HG03139 (cell line): Measurements from ENCODE around the gene NOX3.
"Not testable (repeated sequence)": the region's sequence is repeated elsewhere in the genome, so short reads cannot be mapped to it uniquely, and the experiment has no call there.

Experiments
- ATAC-seq: cut with Tn5 transposase; IDR thresholded peaks from one replicate; pipeline ENCODE4 v1.9.1; 2021; ENCODE audit not compliant: unreplicated experiment

NOX3 gene

DNA sequence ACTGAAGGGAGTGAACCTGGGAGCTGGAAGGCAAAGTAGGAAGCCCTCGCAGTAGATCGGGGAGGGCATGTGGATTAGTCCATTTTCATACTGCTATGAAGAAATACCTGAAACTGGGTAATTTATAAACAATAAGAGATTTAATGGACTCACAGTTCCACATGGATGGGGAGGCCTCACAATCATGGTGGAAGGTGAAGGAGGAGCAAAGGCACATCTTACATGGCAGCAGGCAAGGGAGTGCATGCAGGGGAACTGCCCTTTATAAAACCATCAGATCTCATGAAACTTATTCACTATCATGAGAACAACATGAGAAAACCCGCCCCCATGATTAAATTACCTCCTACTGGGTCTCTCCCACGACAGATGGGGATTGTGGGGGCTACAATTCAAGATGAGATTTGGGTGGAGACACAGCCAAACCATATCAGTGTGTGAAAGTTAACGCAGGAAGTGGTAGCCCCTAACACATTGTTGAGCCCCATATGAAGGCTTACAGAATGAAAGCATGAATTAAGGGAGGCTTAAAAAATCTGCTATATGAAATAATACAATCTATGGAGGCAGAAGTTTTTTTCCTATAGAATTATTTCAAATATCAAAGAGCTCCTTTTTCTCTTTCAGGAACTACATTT, 15.5 kb upstream of the NOX3 start:
- not testable (repeated sequence) for ATAC-seq

DNA sequence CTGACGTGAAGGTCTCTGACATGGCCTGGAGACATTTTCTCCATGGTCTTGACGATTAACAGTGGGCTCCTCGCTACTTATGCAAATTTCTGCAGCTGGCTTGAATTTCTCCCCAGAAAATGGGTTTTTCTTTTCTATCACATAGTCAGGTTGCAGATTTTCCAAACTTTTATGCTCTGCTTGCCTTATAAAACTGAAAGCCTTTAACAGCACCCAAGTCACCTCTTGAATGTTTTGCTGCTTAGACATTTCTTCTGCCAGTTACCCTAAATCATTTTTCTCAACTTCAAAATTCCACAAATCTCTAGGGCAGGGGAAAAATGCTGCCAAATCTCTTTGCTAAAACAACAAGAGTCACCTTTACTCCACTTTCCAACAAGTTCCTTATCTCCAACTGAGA, 12.9 kb upstream of the NOX3 start:
- ATAC-seq, result not testable (repeated sequence)

DNA sequence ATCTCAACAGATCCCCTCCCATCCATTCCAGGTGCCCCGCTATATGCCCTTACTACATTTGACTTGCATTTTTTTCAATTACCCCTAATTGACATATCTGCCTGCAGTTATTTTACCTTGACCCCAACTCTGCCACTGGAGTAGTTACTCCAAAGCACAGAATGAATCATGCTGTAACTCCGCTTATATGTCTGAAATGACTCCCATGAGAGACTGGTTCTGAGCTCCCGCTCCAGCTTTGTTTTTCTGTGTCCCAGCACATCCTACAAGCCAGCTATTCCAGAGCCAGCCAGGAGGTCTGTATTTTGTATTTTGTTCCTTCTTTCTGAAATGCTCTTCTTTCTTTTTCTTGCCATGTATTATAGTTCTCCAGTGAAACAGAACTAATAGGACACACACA, 10.9 kb upstream of the NOX3 start:
- ATAC-seq, result no peak

DNA sequence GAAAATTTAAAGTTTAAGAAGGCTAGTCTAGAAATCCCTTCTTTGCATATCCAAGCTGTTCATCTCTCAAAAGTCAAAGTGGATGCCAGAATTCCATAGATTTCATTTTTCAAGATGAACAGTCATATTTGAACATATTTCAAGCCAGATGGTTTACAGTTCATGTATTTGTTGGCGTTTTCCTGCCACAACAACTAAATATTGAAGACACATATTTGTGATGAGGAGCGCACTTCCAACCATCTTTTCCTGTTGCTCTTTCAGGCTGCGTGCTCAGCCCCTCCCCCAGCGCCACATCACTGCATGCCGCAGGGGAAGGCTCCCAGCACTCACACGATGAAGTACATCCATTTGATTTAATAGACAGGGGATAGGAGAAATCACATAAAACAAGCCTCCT, 5.9 kb upstream of the NOX3 start:
- ATAC-seq, result no peak

DNA sequence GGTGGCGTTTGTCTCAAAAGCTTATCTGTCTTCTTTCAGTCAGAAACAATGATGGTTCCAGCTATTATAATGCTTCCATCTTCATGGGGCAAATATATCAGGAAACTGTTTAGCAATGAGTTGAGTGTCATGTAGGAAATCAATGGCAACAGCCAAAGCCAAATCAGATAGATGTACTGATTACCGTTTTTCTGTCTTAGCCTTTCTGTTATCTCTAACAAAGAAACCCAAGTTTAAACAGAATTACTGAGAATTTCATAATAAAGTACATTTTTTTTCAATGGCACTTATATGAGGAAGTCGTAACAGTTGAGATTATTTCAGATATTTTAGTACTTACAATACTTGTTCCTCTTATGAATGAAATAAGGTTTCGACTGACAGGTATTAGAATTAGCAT, 1.2 kb downstream of the NOX3 start:
- ATAC-seq, result no peak

DNA sequence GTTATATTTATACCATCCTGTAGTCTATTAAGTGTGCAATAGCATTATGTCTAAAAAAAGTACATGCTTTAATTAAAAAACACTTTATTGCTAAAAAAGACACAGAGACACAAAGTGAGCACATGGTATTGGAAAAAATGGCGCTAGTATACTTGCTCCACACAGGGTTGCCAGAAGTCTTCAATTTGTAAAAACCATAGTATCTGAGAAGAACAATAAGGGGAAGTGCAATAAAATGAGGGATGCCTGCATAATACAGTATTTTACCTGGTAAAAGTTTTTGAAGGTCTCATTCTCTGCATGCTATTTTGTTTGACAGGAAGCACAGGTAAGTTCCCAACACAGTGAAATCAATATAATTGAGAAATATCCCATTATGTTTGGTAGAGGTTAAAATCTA, 1.6 kb downstream of the NOX3 start:
- no peak for ATAC-seq

DNA sequence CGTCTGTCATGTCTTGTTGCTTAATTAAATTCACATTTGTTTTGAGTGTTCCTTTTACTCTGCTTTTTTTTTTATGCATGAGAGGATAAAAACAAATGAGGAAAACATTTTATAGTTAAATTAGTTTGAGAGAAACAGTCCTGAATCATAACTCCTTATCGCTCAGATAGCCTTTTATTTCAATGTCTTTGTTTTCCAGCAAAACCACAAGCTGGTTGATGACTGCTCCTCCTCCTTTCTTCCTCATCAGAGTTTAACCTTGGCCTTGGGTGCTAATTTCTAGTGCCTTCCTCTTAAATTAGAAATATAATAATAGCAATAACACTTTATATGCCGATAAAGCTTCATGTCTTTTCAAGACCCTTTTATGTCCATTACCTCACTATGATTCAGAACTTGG, 3.1 kb downstream of the NOX3 start:
- ATAC-seq, result no peak

DNA sequence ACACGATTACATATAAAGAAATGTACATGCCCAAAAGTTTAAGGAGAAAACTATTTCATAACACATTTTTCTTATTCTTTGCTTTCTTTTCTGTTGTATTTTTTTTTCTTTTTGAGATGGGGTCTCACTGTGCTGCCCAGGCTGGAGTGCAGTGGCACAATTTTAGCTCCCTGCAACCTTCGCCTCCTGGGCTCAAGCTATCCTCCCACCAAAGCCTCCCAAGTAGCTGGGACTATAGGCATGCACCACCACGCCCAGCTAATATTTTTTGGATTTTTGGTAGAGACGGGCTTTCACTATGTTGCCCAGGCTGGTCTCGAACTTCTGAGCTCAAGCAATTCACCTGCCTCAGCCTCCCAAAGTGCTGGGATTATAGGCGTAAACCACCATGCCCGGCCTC, 4.1 kb downstream of the NOX3 start:
- not testable (repeated sequence) for ATAC-seq

DNA sequence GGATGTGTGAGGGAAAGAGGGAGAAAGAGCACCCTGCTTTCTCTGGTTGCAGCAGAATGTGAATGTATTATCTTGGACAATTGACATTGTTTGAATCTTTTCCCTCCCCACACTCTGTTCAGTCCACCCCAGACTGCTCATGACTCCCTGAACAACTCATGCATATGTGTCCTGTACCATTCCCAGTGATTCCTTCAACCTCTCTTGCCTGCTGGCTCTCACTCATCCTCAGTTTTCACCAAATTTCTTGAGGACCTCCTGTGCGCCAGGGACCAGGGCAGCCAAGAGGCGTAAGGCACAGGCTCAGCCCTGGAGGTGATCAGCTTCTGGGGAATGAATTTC, 5.4 kb downstream of the NOX3 start:
- no peak for ATAC-seq

DNA sequence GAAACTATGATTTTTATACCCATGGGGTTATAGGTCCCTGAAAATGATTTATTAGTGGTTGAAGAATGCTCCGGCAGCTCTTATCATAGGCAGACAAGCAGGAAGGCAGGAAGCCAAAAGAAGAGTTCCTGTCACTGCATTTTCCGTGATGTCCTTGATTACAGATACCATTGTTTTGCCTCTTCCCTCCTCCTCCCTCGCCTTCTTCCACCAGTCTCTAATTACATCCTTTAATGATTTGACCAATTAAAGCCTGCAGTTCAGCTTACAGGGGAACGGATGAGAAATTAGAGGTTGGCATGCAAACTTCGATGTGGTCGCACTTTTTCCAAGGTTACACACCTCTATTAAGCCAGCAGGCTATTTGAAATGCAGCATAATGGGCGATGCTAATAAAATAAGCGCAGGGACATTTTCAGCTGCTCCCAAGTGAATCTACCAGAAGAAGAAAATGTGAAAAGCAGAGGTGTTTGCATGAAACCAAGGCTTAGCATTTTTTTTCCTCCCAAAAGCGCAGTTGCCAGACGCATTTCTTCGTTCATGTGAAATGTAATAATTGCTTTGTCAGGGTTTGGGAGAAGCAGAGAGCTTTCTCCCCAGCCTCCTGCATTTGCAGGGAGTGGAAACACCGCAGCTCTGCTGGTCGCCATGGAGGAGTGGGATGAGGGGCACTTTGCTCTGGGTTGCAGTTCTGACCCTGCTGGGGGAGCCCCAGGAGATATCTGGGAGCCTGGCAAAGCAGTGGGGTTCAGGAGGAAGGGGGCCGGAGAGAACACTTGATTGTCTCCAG, 6.0 kb downstream of the NOX3 start:
- ATAC-seq, result no peak

DNA sequence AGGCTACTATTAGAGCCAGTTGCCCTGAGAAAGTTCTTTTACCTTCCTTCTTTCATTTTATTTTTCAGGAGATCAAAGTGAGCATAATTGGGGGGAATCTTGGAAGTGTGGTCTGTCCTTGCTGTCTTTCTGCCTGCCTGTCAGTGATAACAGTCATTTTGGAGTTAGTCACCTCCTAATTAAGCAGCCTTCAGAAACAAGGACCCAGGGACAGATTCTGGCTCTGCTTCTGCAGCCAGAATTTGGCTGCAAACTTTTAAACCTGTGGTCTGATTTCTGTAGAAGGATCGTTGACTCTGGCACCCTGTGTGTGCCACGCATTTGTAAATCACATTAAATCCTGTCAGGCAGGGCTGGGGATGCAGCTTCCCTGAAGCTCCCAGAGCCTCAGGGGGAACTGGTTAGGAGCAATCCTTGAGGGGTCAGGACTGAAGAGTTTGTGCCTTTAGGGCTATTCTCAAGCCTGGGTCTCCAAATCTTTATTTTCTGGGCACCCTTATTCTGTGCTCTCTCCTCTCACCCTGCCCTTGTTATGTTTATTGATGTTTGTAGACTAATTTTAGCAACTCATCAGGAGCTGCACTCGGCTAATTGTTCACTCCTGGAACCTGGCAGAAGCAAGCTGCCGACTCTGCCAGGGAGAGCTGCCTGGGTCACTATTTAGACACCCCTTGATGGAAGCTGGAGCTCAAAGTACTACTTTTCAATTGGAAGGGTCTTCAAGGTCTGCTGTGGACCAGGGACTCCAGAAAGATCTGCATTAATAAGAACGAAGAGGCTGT, 6.8 kb downstream of the NOX3 start:
- ATAC-seq, result no peak

DNA sequence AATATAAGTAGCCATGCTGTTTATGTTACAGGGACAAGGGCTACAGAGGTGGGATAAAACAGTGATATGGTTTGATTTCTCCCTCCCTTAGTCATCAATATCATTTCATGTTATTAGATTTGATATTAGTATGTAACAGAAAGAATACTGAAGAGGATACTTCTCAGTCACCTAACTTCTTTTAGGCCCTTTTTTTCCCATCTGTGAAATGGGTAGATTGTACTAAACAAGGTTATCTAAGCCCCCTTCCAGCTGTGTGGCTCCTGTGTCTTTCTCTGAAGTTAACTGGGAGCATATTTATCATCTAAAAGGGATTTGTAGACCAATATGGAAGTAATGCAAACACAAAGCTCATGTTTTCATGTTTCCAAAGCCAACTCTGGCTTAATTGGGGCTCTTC, 7.7 kb downstream of the NOX3 start:
- ATAC-seq, result no peak

DNA sequence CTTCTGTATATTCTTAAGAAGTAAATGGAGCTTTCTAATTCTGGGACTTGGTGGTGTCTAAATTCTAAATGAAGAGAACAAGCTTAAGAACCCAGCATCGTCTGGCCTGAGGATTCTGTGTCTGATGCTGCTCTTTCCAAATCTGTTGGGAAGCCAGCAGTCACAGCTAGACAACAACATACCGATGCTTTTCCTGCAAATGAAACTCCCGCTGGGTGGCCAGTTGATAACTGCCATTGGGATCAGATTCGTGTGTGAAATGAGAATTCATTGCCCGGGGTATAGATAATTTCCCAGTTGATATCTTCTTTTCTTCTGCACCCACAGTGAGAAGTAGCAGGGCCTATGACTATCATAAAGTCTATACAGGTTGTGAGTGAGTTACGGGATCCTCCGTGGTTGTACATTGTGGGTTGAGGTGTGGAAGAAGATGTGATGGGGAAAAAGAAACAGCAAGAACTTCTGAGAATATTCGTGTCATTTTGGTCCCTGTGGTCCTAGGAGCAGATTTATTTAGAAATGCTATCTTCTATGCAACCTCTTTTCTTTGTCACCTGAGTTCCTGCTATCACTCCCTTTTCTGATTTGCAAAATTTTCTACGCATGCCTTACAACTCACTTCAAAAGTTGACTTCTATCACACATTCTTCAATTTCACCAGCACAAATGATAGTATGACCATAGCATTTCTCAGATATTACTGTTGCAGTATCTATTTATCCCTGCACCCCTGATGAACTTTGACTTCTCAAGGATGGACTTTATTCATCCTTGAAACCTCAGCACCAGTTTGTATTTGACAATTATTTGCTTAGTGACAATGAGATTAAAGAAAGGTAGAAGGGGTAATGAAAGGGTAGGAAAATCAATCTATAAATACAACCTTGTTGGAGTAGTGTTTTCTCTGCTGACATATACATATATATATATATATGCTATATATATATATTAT, 10.4 kb downstream of the NOX3 start:
- no peak for ATAC-seq

DNA sequence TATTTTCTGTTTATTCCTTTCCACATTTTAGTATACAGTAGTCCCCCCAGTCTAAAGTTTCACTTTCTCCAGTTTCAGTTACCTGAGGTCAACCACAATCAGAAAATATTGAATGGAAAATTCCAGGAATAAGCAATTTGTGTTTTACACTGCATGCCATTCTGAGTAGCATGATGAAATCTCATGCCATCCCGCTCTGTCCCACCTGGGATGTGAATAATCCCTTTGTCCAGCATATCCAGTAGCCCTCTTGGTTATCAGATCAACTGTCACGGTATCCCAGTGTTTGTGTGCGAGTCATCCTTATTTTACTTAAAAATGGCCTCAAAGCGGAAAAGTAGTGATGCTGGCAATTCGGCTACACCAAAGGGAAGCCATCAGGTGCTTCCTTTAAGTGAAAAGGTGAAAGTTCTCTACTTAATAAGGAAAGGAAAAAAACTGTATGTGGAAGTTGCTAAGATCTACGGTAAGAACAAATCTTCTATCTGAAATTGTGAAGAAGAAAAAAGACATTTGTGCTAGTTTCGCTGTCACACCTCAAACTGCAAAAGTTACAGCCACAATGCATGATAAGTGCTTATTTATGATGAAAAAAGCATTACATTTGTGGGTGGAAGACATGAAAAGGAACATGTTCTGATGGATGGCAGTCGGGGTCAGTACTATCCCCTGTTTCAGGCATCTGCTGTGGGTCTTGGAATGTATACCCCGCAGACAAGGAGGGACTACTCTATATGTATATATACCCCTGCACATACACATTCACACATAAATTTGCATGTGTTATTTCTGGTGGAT, 11.3 kb downstream of the NOX3 start:
- ATAC-seq, result no peak

DNA sequence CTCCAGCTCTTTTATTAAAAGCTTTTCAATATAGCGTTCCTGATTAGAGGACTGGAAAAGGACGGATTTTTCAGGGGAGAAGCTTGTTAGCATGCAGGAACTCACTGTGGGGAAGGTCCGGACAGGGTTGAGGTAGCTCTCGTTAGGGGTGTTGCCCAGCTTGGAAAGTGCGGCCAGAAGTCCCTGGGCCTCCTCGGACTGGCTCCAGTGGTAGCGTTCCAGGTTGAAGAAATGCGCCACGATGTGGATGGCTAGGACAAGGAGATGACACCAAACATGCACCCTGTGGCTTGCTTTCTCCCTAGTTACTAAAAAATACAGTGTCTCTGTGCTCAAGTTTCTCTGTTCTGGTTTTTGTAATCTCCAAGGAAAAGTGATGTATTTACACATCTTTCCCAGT, 12.5 kb downstream of the NOX3 start:
- no peak for ATAC-seq

DNA sequence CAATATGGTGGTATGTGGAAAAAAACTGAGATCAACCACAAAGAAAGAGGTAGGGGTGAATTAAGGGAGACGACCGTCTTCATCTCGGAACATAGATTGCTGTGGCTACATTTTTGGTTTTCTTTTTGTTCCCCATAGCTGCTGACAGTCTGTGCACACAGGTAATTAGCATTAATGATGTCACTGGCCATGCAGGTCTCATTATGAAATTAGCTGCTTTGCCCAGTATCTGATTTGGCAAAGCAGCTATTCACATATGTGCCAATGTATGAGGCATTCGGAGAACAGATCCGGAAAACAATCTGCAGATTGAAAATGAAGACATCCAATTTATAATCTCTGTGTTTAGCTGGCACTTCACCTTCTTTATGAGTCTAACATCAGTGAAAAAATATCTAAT, 13.1 kb downstream of the NOX3 start:
- ATAC-seq, result no peak

DNA sequence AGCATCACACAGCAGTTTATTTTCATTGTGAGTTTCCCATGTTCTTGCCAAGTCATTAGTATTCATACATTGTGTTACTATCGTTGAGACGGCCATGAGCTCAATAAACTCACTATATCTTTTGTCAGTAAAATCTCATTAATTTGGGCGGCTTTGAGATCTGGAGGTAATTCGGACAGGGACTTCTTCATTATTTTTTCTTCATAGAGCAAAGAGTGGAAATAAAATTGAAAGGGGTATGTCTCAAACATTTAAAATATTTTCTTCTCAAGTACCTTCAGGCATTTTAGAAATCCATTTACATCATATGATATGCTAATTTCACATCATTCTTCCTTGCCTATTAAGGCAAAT, 14.6 kb downstream of the NOX3 start:
- ATAC-seq, result no peak

DNA sequence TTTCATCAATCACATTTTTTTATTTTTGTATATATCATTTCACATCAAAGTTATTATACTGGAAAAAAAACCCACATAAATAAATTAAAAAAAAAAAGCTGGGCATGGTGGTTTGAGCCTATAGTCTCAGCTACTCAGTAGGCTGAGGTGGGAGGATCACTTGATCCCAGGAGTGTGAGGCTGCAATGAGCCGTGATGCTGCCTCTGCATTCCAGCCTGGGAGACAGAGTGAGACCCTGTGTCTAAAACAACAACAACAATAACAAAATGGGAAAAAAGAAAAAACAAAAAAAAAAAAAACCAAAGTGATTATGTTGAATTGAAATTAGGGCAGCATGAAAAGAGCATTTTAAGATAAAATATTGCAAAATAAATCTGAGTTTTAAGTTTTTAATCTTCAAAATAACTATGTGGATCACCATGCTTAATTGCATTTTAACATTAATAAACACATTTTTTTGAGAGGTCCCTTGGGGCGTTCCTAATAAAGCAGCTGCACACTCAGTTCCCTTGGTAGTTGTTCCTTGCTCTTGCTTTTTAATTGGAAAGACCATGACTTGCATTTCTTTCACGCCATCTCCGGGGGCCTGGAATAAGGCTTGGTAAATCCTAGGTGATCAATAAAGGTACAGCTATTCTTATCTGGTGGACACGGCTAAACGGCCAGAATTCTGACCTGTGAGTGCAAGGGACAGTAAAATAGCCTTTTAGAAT, 15.1 kb downstream of the NOX3 start:
- no peak for ATAC-seq

DNA sequence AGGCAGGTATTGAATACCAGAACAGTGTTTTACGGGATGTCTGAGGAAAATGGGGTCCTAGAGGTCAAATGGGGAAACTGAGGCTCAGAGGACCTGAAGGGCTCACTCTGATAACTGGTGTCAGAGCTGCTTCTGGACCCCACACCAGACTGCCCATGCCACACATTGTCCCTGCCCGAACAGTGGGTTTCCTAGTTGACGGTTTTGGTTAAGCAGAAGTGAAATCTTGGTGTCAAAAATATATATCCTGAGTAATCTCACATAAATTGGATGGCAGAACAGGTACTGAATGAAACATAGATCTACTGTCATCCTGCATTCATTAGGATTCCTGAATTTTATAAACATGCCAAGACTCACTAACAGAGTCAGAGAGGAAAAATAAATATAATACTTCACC, 16.3 kb downstream of the NOX3 start:
- no peak for ATAC-seq
